NCI-H526 (cell line): ENCODE data around the gene KLHL29.

Experiments used
- DNase-seq, 2 experiments: peaks; one replicate each; lab custom pipeline; 2025; lab: John Stamatoyannopoulos, UW

The KLHL29 gene

DNA sequence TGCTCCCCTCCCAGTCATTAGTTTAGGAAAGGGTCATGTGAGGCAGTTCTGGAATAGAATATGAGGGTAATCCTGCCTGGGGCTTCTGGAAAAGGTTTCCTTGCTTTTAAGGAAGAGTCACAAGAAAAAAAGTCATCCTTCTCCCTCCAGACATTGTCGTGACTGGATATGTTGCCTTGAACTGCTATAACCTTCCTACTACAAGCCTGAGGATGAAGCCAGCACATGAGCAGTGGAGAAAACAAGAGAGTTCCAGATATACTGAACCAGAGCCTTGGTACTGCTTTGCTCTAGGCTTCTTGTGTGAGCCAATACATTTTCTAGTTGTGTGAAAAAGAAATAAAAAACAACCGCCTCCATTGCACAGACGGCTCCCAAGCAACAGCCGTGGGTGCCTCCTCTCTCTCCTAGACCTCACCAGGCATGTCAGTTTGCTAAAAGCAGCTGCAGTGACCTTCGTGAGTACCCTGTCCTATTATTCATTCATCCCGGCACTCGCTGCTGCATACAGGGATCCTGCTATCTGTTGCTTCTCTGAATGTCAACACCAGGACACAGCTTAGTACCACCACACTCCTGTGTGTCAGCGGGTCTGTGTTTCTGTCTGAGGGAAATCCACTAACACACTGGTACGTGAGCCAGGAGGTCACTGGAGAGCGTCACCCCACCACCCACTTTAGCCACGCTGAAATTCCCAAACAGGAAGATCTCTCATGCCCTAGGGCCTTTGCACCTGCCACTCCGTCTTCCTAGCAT, 186.7 kb downstream of the KLHL29 start:
- DNase-seq: no peak

DNA sequence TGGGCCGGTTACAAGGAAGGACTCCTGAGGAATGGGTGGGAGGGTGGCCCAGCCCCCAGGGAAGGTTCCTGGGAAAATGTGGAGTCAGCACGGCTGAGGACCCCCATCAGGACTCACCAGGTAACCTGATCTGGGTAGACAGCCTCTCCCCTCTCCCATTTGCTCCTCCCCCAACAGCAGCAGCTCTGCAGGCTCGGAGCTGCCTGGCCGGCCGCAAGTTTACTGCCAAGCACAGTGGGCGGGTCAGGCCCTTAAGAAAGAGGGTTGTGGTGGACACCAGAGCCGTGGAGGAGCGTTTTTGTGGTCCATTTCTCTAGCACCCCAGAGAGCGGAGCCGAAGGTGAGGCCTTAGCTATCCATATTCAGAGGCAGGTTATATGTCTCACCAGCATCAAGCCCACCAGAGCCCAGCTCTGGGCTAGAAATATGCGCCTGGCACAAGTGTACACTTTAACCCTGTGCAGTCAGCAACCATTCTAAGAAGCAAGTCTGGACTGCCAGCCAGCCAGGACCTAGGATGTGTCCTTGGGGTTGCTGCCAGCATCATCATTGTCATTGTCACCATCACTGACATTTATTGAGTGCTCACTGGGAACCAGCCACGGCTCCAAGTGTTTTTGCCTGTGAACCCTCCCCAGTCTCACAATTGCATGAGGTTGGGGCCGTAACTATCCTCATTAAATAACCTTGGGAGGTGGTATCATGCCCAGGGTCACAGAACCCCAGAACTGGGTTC, 190.1 kb downstream of the KLHL29 start:
- DNase-seq: no peak

DNA sequence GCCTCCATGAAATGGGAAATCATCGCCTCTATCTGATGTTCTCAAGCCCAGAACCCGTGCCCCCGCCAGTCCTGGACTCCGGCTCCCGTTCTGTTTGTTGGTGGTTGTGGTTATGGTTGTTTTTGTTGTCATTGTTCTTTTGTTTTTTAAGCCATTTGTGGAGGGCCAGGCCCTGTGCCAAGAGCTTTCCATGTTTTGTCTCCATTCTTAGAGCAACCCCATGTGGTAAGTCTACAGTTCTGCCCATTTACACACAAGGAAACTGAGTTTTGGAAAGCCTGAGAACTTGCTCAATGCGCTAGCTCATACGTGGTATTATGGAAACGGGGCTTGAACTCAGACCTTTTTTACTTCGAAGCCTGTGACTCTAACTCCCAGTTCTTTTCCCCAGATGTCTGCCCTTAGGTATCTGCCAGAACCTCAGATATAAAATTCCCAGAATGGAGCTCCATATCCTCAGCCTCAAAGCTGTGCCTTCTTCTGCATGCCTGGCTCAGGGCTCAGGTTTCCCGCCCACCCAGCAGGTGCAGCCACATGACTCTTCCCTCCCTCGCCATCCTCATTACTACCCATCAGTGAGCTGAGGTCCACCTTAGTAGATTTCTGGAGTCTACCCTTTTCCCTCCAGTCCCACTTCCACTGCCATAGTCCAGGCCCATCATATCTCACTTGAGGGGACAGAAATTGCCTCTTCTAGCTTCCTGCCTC, 194.1 kb downstream of the KLHL29 start:
- no peak for DNase-seq

DNA sequence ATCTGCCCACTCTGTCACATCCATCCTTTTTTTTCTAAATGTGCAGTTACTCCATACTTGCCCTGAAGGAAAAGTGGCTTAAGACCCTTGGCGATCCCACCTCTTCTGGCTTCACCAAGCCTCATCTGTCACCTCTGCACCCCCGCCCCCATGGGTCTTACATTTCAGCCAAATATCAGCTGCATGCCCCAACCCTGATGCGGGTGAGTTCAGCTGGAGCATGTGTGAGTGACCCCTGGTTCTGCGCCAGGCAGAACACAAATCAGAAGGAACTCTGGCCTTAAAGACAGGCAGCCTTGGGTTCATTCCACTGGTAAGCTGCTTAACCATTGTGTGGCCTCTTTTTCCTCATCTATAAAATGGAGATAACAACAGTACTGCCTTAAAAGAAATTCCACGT, 194.7 kb downstream of the KLHL29 start:
- no peak for DNase-seq

DNA sequence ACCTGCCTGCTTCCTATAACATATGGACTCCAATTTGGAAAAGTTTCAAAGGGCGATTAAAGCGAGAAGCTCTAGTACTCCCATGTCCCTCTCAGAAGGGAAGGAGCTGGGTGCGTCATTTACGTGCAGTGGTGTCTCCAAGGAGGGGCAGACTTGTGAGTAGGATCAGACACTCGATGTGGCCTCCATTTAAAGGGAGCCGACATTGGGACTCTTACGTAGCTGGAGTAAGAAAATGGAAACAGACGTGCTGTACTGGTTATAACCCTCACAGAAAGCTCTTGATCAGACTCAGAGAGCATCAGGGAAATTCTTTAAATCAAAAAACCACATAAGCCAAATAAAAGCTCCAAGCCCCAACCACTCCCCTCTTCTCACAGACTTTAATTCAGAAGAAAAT, 198.5 kb downstream of the KLHL29 start:
- DNase-seq: no peak

DNA sequence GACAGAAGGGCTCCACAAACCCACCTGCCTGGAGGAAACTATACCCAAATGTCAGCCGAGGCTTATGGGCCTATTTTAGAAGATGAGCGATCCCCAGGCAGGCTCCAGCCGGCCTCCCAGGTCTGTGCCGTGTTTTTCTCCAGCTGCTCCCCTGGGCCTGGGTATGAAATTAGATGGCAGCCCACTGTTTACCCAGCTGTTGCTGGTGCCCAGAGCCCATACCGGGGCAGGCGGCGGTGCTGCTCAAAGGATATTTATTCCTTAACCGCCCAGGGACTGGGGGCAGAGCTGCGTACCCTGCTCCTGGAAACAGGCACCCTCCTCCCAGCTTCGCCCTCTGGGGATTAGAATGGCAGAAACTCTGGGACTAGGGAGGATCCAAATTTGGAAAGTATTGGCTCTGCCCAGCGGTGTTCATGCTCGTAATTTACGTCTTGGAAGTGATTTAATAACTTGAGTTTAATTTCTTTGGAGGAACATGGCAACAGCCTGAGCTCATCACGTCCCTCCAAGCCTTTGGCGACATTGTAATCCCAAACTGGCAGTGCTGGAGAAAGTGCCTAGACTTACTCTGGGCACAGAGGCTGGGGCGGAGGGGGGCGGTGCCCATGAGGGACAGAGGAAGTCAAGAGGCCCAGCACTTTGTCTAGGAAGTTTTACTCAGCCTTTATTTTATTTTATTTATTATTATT, 199.2 kb downstream of the KLHL29 start:
- DNase-seq: peak; percentile 18 to 73

DNA sequence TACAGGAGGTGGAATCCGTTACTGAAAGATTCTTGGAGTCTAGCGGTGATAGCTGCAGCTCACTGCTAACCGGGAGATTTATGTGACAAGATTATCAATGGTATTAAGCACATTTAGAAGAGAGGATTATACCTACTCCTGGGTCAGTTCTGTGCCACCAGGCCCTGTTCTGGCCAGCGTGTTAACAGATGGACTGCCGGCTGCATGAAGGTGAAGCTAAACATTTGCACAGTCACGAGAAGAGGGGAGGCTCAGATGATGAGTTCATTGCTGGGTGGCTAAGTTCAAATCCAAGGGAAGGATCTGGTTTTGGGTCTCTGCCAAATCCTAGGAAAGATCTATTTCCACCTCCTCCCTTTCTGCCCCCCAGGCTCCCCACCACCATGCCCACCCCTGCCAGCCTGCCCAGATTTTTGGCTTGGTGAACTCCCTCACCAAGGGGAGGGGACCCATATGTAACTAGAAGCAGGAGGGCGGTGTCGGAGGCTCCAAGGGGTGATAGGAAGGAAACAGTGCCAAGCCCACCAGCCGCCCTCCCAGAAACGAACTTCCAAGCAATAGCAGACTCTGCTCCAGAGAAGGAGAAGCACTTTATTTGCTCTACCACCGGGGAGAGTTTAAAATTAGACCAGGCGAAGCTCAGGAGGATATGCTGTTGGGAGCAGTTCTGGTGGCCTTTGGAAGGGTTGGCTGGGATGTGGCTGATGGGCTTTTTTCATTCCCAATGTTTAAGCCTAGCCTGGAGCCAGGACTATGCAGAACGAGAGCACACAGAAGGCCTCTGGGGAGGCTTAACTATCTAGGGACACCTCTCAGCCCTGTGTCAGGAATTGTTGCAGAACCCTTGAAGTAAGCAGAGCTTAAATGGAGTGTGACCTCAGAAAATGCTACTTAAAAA, 200.5 kb downstream of the KLHL29 start:
- no peak for DNase-seq

DNA sequence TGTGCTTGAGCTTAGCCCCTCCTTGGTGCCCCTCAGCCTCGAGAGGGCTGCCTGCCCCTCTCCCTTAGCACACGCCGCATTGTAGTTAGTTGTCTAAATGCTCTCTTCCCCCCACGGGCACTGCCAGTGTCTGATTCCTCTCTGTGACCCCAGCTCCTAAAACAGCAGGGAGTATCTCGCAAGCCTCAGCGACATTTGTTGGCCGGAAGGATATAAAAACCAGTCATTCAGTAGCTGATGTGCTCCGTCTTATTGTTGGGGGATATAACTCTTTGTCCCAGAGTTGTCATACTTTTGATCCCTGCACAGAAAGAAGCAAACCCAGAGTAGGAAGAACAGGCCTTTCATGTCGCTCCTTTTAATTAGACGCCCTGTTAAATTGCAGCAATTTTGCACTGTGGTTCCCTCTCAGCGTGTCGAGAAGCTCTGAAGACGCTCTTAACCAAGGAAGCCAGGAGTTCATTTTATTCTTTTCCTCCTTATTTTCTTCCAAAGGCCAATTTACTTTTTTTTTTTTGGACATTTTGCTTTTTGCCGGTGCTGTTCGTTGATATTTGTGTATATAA, 201.8 kb downstream of the KLHL29 start:
- no peak for DNase-seq

DNA sequence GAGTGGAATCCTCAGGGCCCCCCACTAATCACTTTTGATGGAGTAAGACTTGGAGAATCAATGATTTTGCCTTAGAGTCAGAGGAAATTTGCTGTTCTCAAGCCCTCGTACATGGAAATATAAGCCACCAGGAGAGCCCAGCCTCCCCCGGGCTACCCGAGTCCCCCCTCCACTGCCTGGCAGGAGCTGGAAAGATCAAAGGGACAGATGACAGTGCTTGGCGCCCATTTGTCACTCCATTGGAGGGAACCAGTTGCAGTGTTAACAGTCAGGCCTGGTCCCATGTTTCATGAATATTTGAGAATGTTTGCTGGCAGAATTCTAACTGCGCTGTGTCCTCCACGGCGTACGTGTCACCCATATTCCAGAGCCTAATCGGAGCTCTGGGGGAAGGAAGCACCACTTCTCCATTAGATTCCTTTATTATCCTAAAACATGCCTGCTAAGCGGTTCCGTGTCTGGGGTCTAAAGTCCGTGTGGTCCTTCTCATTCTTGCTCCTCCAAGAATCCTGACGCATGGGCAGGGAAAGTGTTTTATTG, 202.4 kb downstream of the KLHL29 start:
- no peak for DNase-seq

DNA sequence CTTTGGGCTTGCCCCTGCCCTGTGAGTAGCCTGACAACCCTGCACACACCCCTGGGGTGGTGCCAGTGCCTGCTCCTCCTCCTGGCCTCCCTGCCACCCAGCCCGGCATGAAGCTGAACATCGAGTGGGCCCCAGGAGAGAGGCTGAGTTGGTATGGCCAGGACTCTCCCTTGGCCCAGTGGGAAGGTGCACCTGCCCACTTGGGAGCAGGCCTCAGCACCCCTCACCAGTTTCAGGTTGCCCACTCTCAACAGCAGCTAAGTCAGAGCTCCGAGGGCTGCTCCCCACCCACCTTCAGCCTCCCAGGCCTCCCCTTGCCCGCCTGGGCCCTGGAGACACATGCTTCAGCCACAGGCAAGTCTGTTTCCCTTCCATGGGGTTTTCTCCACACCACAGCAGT, 203.1 kb downstream of the KLHL29 start:
- DNase-seq: no peak

DNA sequence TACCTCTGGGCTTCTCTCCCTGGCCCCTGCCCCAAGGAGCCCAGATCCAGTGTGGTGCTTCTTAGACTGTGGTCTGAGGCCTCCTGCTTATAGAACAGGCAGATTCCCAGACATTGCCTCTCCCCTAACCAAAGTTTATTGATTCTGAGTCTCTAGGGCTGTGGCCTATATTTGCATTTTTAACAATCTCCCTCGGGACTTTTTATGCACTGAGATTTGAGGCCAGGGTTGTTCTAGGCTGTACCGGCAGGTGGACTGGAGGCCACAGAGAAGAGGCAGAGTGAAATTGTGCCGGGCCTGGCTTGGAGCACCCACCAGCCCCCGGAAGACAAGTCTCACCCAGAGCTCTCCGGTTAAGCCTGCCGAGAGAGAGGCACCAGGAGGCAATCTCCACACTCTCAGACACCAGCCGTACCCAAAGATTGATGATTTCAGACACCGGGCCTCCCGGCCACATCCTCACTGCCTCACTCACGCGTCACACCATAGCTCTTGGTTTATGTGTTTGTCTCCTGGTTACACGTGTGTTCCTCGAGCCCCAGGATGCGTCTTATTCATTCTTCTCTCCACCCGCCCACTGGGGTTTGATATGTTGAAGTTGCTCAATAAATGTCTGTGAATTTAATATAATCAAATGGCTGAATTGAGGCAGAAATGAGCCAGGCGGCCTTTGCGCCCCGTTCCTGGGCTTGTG, 203.7 kb downstream of the KLHL29 start:
- DNase-seq: peak; percentile 46 to 87

DNA sequence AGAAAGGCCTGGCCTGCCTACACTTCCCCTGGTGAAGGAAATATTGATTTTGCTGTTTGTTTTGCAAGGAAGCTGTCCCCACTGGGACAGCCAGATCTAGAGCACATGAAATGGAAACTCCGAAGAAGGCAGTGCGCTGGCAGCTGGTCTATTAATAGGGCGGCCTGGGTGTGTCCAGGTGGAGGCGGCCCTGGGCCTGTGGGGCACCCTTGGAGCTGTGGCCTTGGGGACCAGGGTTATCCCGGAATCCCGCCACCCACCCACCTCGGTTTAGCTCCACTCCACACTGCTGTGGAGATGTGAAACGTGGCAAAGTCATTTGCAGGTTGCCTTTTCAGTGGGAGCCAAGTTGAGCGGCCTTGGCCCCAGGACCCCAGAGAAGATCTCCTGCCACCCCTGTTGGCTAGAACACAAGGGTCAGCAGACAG, 204.3 kb downstream of the KLHL29 start:
- no peak for DNase-seq

DNA sequence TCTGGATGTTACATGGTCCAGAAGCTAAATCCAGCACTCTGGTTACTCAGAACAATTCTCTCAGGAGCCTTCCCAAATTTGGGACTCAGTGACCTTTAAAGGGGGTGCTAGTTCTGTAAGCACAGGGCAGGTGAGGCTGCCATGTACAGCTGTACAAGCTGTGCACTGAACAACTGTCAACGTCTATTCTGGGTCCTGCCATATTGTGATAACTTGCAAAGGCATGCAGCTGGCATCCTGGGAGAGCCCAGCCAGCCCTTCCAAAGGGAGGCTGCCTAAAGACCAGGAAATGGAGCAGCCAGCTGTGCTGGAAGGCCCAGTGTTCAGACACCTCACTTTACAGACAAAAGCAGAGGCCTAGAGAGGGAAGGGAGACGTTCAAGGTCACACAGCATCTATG, 204.8 kb downstream of the KLHL29 start:
- no peak for DNase-seq

DNA sequence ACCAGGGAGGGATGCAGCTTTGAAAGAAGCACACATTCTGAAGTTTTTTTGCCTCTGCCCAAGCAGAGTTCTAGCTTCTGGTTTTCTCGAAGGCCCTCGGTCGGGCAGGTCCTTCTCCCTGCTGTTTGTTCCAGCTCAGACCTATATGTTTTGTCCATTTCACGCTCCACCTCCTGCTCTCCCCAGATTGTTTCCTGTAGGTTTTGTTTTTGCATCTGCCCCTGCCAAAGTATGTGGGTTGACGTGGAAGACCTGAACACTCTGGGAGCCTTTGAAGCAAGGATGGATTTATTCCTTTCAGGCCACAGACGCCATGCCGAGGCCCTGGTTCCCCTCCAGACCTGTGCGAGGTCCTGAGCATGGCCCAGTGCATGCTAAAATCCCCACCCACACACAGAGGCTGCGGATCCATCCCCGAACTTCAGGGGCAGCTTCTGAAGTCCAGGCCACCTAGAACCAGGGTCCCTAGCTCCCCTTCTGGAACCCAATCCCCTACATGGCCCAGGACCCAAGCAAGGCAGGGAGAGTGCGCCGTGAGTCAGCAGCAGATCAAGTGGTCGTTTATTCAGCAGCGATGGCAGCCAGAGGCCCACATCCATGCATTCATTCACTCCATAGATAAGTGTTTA, 205.4 kb downstream of the KLHL29 start:
- no peak for DNase-seq

DNA sequence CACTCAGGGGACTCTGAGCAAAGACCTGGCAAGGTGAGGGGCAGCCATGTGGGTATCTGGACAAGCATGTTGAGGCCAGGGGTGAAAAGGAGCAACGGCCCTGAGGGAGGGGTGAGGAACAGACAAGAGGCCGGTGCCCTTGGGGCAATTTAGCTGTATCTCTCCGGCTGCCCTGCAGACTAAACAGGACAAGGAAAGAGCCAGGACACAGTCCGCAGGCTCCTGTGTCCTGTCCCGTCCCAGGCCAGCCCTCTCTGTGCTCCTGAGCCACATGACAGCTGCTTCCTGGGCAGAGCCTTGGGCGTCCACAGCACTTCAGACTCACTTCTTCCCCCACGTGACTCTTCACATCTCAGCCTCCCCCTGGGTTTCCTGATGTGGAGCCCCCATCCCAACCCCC, 206.1 kb downstream of the KLHL29 start:
- DNase-seq: no peak

DNA sequence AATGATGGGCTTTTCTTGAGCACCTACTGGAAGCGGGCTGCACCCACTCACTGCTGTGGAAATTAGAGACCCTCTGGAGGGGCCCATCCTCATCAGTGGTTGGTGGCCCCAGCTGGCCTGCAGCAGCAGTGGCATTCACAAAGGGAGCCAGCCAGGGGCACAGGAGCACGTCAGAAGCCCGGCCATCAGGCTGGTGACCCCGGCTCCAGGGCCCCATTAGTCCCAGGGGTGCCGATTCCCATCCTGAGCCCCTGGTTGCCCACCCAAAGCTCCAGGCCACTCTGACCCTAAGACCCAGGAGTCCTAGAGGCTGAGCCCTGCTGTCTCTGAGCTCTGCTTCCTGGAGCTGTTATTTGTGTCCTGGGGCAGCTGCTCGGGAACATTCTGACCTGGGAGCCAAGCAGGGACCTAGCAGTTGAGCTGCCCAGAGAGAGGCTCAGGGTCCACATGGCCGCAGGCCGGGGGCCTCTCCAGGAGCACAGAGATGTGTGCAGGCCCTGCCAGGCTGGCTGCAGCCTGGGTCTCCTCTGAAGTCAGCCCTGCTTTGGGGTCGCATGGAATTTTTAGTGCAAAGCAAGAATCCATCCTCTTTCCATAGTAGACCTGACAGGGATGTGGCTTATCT, 207.2 kb downstream of the KLHL29 start:
- no peak for DNase-seq

DNA sequence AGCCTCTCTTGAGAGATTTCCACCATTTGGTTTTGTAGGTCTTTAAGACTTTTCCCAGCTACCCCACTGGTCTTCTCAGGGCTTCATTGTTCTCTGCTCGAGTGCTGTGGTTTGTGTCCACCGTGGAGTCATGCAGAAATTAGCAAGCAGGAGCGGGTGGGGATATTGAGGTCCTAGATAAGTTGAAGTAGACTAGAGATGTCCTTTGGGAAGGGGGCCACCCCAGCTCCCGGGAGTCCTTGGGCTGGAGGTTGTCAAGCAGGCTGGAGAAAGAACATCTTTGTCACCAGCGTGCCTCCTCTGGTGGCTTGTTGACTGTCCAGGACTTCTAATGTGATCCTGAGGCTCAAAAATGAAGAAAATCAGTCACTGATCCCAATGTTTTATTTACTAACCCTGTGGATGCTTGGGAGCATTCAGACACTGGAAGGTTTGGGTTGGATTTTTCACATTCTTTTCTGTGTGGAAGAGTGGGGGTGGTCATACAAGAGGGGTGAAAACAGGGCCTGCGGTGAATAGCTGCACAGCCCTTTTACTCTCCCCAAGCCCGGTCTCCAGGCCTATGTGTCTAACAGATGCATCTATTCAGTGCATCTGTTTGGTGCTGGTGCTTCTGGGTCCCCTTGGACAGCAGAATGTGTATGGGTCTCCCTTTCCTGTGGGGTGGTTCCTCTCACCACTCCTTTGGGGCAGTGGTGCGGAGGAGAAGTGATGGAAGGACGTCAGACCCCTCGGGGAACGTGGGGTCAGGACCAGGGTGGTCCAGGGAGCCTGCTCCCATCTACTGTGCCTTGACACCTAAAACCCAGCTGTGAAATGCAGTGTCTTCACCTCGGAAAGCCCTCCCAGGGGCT, 208.1 kb downstream of the KLHL29 start:
- no peak for DNase-seq
